OCI-LY3 (cell line): ENCODE measurements around the gene LMBR1.

Source experiments
- H2AFZ ChIP-seq: fragments of 200-600, 300-600 bp; shearing (Covaris generic); 2 replicates; pipeline ENCODE4 v1.6.0; 2014; ENCODE audit warnings: antibody characterized with exemption, low read depth, low read length
- H3K27ac ChIP-seq: fragments of 200-600, 300-600 bp; sonication (generic); 2 replicates; pipeline ENCODE4 v1.5.1; 2014; ENCODE audit warnings: mild to moderate bottlenecking, low read length, moderate library complexity, mixed read lengths
- H3K27me3 ChIP-seq: fragments of 200-600, 300-600 bp; sonication (generic); 2 replicates; pipeline ENCODE4 v1.6.1; 2014; ENCODE audit warnings: low read depth, low read length, mixed read lengths
- H3K36me3 ChIP-seq: fragments of 200-600, 300-600 bp; sonication (generic); replicated peaks from 2 replicates; pipeline ENCODE3; 2014; ENCODE audit warnings: low read depth, low read length, mixed read lengths
- H3K4me1 ChIP-seq: fragments of 300-600, 200-600 bp; sonication (generic); 2 replicates; pipeline ENCODE4 v1.6.1; 2014; ENCODE audit warnings: low read length, mixed read lengths
- H3K4me2 ChIP-seq: fragments of 200-600, 300-600 bp; sonication (generic); 2 replicates; pipeline ENCODE4 v1.6.1; 2014; ENCODE audit warnings: low read length, mixed read lengths
- H3K4me3 ChIP-seq: fragments of 300-600, 200-600 bp; sonication (generic); 2 replicates; pipeline ENCODE4 v1.5.1; 2014; ENCODE audit warnings: antibody characterized with exemption, mild to moderate bottlenecking, low read length, moderate library complexity
- H3K79me2 ChIP-seq: fragments of 300-600, 200-600 bp; shearing (Covaris generic); 2 replicates; pipeline ENCODE4 v1.6.1; 2014; ENCODE audit warnings: mild to moderate bottlenecking, low read length, mixed read lengths
- H3K9ac ChIP-seq: fragments of 300-600, 200-600 bp; shearing (Covaris generic); 2 replicates; pipeline ENCODE4 v1.6.0; 2014; ENCODE audit warnings: mild to moderate bottlenecking, low read length, moderate library complexity
- H3K9me3 ChIP-seq: fragments of 200-600, 300-600 bp; shearing (Covaris generic); 2 replicates; pipeline ENCODE4 v1.6.1; 2014; ENCODE audit warnings: low read length, mixed read lengths; ENCODE audit not compliant: insufficient read depth
- H4K20me1 ChIP-seq: fragments of 200-600, 300-600 bp; sonication (generic); 2 replicates; pipeline ENCODE4 v1.6.1; 2016; ENCODE audit warnings: low read length, mixed read lengths; ENCODE audit not compliant: insufficient read depth
- CTCF ChIP-seq: fragments of 200-600, 300-600 bp; sonication (generic); IDR thresholded peaks from 2 replicates; pipeline ENCODE4 v1.5.1; 2014; ENCODE audit warnings: antibody characterized with exemption, low read length, low read depth
- EZH2phosphoT487 ChIP-seq: fragments of 200-600 bp; shearing (Covaris generic); IDR thresholded peaks from 2 replicates; pipeline ENCODE4 v1.6.1; 2018; ENCODE audit warnings: antibody characterized with exemption, mixed run types, low read depth

LMBR1 gene

GRCh38 chr7:156692849-156693248, 200.1 kb downstream of the LMBR1 start:
- Histone ChIP-seq H3K27me3 (no peaks in the 10 kb centered on the region), H3K4me3 (no peak overlapping the region), H2AFZ (no peak overlapping the region), H3K27ac (no peak overlapping the region), H3K9me3 (no peaks in the 10 kb centered on the region), H4K20me1 (no peaks in the 10 kb centered on the region), H3K4me1 (no peaks in the 10 kb centered on the region), H3K9ac (no peak overlapping the region), H3K36me3 (peaks cover 4% of the 10 kb centered on the region), H3K4me2 (no peak overlapping the region), H3K79me2 (no peaks in the 10 kb centered on the region)
- TF ChIP-seq EZH2phosphoT487 (no peak), CTCF (no peak)

GRCh38 chr7:156691764-156692163, 201.2 kb downstream of the LMBR1 start:
- Histone ChIP-seq H3K4me2 (no peak overlapping the region), H3K9ac (no peak overlapping the region), H2AFZ (no peak overlapping the region)

DNA sequence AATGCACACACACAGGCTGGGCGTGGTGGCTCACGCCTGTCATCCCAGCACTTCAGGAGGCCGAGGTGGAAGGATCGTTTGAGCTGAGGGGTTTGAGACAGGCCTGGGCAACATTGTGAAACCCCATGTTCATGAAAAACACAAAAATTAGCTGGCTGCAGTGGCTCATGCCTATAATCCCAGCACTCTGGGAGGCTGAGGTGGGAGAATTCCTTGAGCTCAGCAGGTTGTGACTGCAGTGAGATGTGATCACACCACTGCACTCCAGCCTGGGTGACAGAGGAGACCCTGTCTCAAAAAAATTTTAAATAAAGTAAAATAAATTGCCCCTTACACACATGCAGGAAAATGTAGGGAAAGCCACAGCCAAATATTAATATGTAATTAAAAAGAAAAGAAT, 208.3 kb downstream of the LMBR1 start:
- no peak overlapping the region for H2AFZ ChIP-seq
- no peak overlapping the region for H3K4me2 ChIP-seq
- no peaks in the 10 kb centered on the region for H4K20me1 ChIP-seq
- no peaks in the 10 kb centered on the region for H3K79me2 ChIP-seq
- TF ChIP-seq EZH2phosphoT487 (no peak), CTCF (no peak)
- no peaks in the 10 kb centered on the region for H3K4me1 ChIP-seq
- no peaks in the 10 kb centered on the region for H3K27me3 ChIP-seq
- H3K36me3 ChIP-seq: peaks cover 5% of the 10 kb centered on the region
- H3K9me3 ChIP-seq: no peaks in the 10 kb centered on the region
- H3K9ac ChIP-seq: no peak overlapping the region
- no peak overlapping the region for H3K27ac ChIP-seq
- H3K4me3 ChIP-seq: no peak overlapping the region

More at GRCh38 chr7:156691764-156692163, 201.2 kb downstream of the LMBR1 start:
- TF ChIP-seq CTCF (no peak), EZH2phosphoT487 (no peak)
- H3K9me3 ChIP-seq: no peaks in the 10 kb centered on the region
- no peaks in the 10 kb centered on the region for H3K27me3 ChIP-seq
- no peaks in the 10 kb centered on the region for H3K4me1 ChIP-seq
- H3K4me3 ChIP-seq: no peak overlapping the region
- peaks cover 4% of the 10 kb centered on the region for H3K36me3 ChIP-seq
- H3K79me2 ChIP-seq: no peaks in the 10 kb centered on the region
- no peak overlapping the region for H3K27ac ChIP-seq
- H4K20me1 ChIP-seq: no peaks in the 10 kb centered on the region

DNA sequence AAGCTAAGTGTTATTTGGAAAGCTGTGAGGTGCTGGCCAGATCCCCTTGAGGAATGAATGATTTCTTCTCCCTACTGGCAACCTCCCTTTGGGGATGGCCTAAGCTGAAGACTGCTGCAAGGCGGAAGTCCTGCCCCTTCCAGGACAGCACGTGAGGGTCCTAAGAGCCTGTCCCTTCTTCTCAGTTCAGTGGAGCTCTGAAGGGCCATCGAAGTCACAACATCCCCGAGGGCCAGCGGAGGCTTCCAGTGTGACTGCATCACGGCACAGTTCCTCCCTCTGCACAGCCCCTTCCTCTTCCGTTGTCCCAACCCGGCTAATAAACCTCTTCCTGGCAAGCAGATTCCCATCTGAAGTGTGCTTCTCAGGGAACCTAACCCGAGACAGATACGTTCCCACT, 208.7 kb downstream of the LMBR1 start:
- TF ChIP-seq CTCF (no peak), EZH2phosphoT487 (no peak)
- H2AFZ ChIP-seq: no peak overlapping the region

More for the DNA sequence above, 208.7 kb downstream of the LMBR1 start:
- Histone ChIP-seq H3K79me2 (no peaks in the 10 kb centered on the region), H3K9ac (no peak overlapping the region), H3K27me3 (no peaks in the 10 kb centered on the region), H3K4me2 (no peak overlapping the region), H3K27ac (no peak overlapping the region), H3K36me3 (peaks cover 9% of the 10 kb centered on the region), H4K20me1 (no peaks in the 10 kb centered on the region; the same call in 1 of the 2 replicates), H3K9me3 (no peaks in the 10 kb centered on the region), H3K4me3 (no peak overlapping the region), H3K4me1 (no peaks in the 10 kb centered on the region)
